H1 (cell line): ENCODE results near the gene AHRR. TPM values are rescaled to one million over a fixed set of nuclear protein-coding genes. Genes with fewer than 3 reads are reported as not detected.

Experiments used
- CTCF ChIA-PET: fragments of 300-600 bp; sonication (Branson Sonifier 250); formaldehyde crosslinking; loops from one replicate; lab custom pipeline; 2021; ENCODE audit not compliant: partially characterized antibody; lab: Charles Lee
- POLR2A ChIA-PET: fragments of 300-600 bp; sonication (Branson Sonifier 250); formaldehyde crosslinking; loops from one replicate; lab custom pipeline; 2021; ENCODE audit warnings: inconsistent platforms; ENCODE audit not compliant: partially characterized antibody; lab: Charles Lee
- DNase-seq, 2 experiments: peaks; one replicate each; pipeline versions ENCODE4 v3.0.0 to v3.0.0-alpha.2; 2010 to 2022; ENCODE audit warnings: low spot score in 2 of 2, low read depth in 1 of 2, mixed read lengths in 1 of 2
- FAIRE-seq: peaks from 2 replicates; lab custom pipeline; 2011; peaks lifted over from hg19 to GRCh38; lab: Jason Lieb, UNC
- H2AFZ ChIP-seq: 2 replicates; pipeline ENCODE4 v1.8.1; 2012; ENCODE audit warnings: low read length, inconsistent platforms
- H2AK5ac ChIP-seq: 2 replicates; pipeline ENCODE4 v1.6.1; 2013; ENCODE audit warnings: low read depth, low read length
- H2BK120ac ChIP-seq: replicated peaks from 2 replicates; pipeline ENCODE3; 2013; ENCODE audit warnings: low read depth, low read length, inconsistent platforms
- H2BK12ac ChIP-seq: 2 replicates; pipeline ENCODE4 v1.6.1; 2013; ENCODE audit warnings: low read depth, low read length
- H2BK15ac ChIP-seq: 2 replicates; pipeline ENCODE4 v1.6.1; 2013; ENCODE audit warnings: low read length
- H2BK20ac ChIP-seq: 2 replicates; pipeline ENCODE4 v1.6.1; 2013; ENCODE audit warnings: low read length
- H2BK5ac ChIP-seq: 2 replicates; pipeline ENCODE4 v1.6.1; 2013; ENCODE audit warnings: low read depth, low read length
- H3K14ac ChIP-seq: 2 replicates; pipeline ENCODE4 v1.6.1; 2013; ENCODE audit warnings: inconsistent platforms; ENCODE audit not compliant: insufficient read length
- H3K18ac ChIP-seq: 2 replicates; pipeline ENCODE4 v1.6.1; 2013; ENCODE audit warnings: low read length; ENCODE audit errors: extremely low read depth
- H3K23ac ChIP-seq: 2 replicates; pipeline ENCODE4 v1.6.1; 2013; ENCODE audit warnings: inconsistent platforms; ENCODE audit not compliant: insufficient read length
- H3K23me2 ChIP-seq: 2 replicates; pipeline ENCODE4 v1.6.1; 2013; ENCODE audit warnings: low read depth, low read length
- H3K27ac ChIP-seq: 2 replicates; pipeline ENCODE4 v1.6.1; 2011; ENCODE audit warnings: low read depth, low read length, inconsistent platforms
- H3K27me3 ChIP-seq, 4 experiments: replicated peaks in 1 of 4; 1 replicate in 1 of 4; 2 replicates in 3 of 4; pipeline versions ENCODE4 v1.6.1 to v1.8.1; 2011 to 2013; ENCODE audit warnings: low read length in 3 of 4, mild to moderate bottlenecking in 3 of 4, inconsistent platforms in 2 of 4, mixed read lengths in 2 of 4, moderate library complexity in 1 of 4; ENCODE audit not compliant: control insufficient read depth in 3 of 4, insufficient read depth in 3 of 4; ENCODE audit errors: extremely low read depth in 1 of 4
- H3K36me3 ChIP-seq, 4 experiments: 2 replicates each; pipeline versions ENCODE4 v1.6.1 to v1.8.1; 2011 to 2013; ENCODE audit warnings: mild to moderate bottlenecking in 4 of 4, low read length in 3 of 4, moderate library complexity in 2 of 4, control low read depth in 1 of 4, inconsistent platforms in 1 of 4; ENCODE audit not compliant: insufficient read depth in 4 of 4, control insufficient read depth in 2 of 4
- H3K4ac ChIP-seq: replicated peaks from 2 replicates; pipeline ENCODE3; 2013; ENCODE audit warnings: low read length, low read depth, mixed read lengths, inconsistent platforms; ENCODE audit not compliant: insufficient read length
- H3K4me1 ChIP-seq, 4 experiments: replicated peaks in 1 of 4; 1 replicate in 1 of 4; 2 replicates in 3 of 4; pipeline versions ENCODE4 v1.6.1 to v1.8.1; 2011 to 2013; ENCODE audit warnings: low read length in 3 of 4, inconsistent platforms in 2 of 4, mixed read lengths in 1 of 4; ENCODE audit not compliant: insufficient read depth in 4 of 4, control insufficient read depth in 3 of 4
- H3K4me2 ChIP-seq, 2 experiments: 2 replicates each; pipeline versions ENCODE4 v1.6.1 to v1.8.1; 2011 to 2013; ENCODE audit warnings: low read depth in 2 of 2, low read length in 2 of 2, control low read depth in 1 of 2, inconsistent platforms in 1 of 2, mild to moderate bottlenecking in 1 of 2; ENCODE audit not compliant: insufficient read depth in 1 of 2
- H3K4me3 ChIP-seq, 4 experiments: fragments of 200-600, 300-600 bp in 1 of 4; sonication (generic), shearing (Covaris generic), sonication (Bioruptor Twin) in 1 of 4; 2 replicates each; pipeline versions ENCODE4 v1.5.1 to v1.8.1; 2011 to 2016; ENCODE audit warnings: low read length in 4 of 4, low read depth in 3 of 4, control low read depth in 2 of 4, inconsistent platforms in 2 of 4, mild to moderate bottlenecking in 2 of 4, mixed read lengths in 1 of 4, moderate library complexity in 1 of 4; ENCODE audit not compliant: insufficient read depth in 2 of 4; ENCODE audit errors: extremely low read depth in 1 of 4
- H3K56ac ChIP-seq: replicated peaks from 2 replicates; pipeline ENCODE3; 2013; ENCODE audit warnings: low read depth, mild to moderate bottlenecking, mixed read lengths, low read length, inconsistent platforms; ENCODE audit not compliant: insufficient read length
- H3K79me1 ChIP-seq: 2 replicates; pipeline ENCODE4 v1.6.1; 2013; ENCODE audit warnings: low read depth, low read length, control low read depth
- H3K79me2 ChIP-seq, 2 experiments: 2 replicates each; pipeline versions ENCODE4 v1.6.1 to v1.8.1; 2012 to 2013; ENCODE audit warnings: low read length in 2 of 2, mild to moderate bottlenecking in 2 of 2, inconsistent platforms in 1 of 2; ENCODE audit not compliant: insufficient read depth in 2 of 2, control insufficient read depth in 1 of 2
- H3K9ac ChIP-seq, 4 experiments: replicated peaks in 1 of 4; 1 replicate in 1 of 4; 2 replicates in 3 of 4; pipeline versions ENCODE4 v1.6.1 to v1.8.1; 2011 to 2013; ENCODE audit warnings: low read depth in 3 of 4, low read length in 3 of 4, control low read depth in 2 of 4, mild to moderate bottlenecking in 2 of 4, moderate library complexity in 2 of 4, inconsistent platforms in 1 of 4; ENCODE audit errors: extremely low read depth in 1 of 4
- H3K9me3 ChIP-seq, 2 experiments: 2 replicates each; pipeline versions ENCODE4 v1.6.1 to v1.8.1; 2012 to 2013; ENCODE audit warnings: mild to moderate bottlenecking in 2 of 2, moderate library complexity in 2 of 2, control low read depth in 1 of 2, inconsistent platforms in 1 of 2, low read depth in 1 of 2, low read length in 1 of 2, mixed read lengths in 1 of 2; ENCODE audit not compliant: insufficient read depth in 2 of 2
- H4K20me1 ChIP-seq, 2 experiments: replicated peaks in 1 of 2; 2 replicates each; pipeline versions ENCODE3 to v1.8.1; 2011 to 2013; ENCODE audit warnings: inconsistent platforms in 2 of 2, low read length in 2 of 2, mild to moderate bottlenecking in 1 of 2; ENCODE audit not compliant: insufficient read depth in 2 of 2, control insufficient read depth in 1 of 2
- H4K5ac ChIP-seq: 2 replicates; pipeline ENCODE4 v1.6.1; 2013; ENCODE audit warnings: low read length, low read depth, mixed read lengths, inconsistent platforms; ENCODE audit not compliant: insufficient read length
- H4K8ac ChIP-seq: 2 replicates; pipeline ENCODE4 v1.8.0; 2013; ENCODE audit warnings: mild to moderate bottlenecking, moderate library complexity, low read length, inconsistent platforms; ENCODE audit not compliant: insufficient read depth; ENCODE audit errors: extremely low read depth
- H4K91ac ChIP-seq: replicated peaks from 2 replicates; pipeline ENCODE3; 2013; ENCODE audit warnings: low read length, mixed read lengths, inconsistent platforms; ENCODE audit not compliant: insufficient read length
- KDM4A ChIP-seq: IDR thresholded peaks from one replicate; pipeline ENCODE4 v1.7.1; 2012; ENCODE audit warnings: low read depth, mild to moderate bottlenecking, moderate library complexity, low read length, inconsistent platforms; ENCODE audit not compliant: severe bottlenecking
- SIX5 ChIP-seq: IDR thresholded peaks from 2 replicates; pipeline ENCODE4 v1.6.1; 2011; ENCODE audit warnings: mild to moderate bottlenecking, low read depth, low read length
- SUZ12 ChIP-seq: fragments of 200-600 bp; sonication (generic); IDR thresholded peaks from 2 replicates; pipeline ENCODE4 v1.6.1; 2012; ENCODE audit warnings: mild to moderate bottlenecking, inconsistent platforms, low read length, moderate library complexity, mixed read lengths
- WGBS, 2 experiments: shearing (Covaris generic) in 1 of 2; methylation state at CpG; one replicate each; pipeline versions ENCODE4 v1.1.6 to v1.1.7; 2013 to 2015; ENCODE audit warnings: low lambda C conversion rate in 2 of 2, mixed read lengths in 2 of 2, inconsistent platforms in 1 of 2, low coverage in 1 of 2, missing lambda C conversion rate in 1 of 2; ENCODE audit not compliant: insufficient replicate concordance in 2 of 2, insufficient coverage in 1 of 2, insufficient read length in 1 of 2; ENCODE audit errors: extremely low coverage in 1 of 2, missing lambda C conversion rate in 1 of 2; 5-methylcytosine and 5-hydroxymethylcytosine counted together
- polyA plus RNA-seq, 7 experiments: library from polyadenylated mRNA; depleted of rRNA in 3 of 7; stranded (reverse) in 5 of 7; unstranded in 2 of 7; fragments of >200 nt in 5 of 7; fragments of 200-250 nt in 2 of 7; gene quantifications; 1 replicate in 5 of 7; 2 replicates in 1 of 7; 4 replicates in 1 of 7; pipeline versions ENCODE4 v1.2.1 to v1.2.3, GENCODE V29; 2011 to 2013; ENCODE audit warnings: missing spikeins in 2 of 7, mixed read lengths in 2 of 7
- total RNA-seq: library from RNA; stranded (reverse); fragmentation: NEBNext Ultra II Directional; extraction: Animal tissue kit (Norgen Biotek cat#: 25700); gene quantifications from 2 replicates; pipeline ENCODE4 v1.2.1, GENCODE V29; 2021

The AHRR gene
- total and polyA plus RNA-seq, 2 of the 8 experiments (the other 6 are each of a cell fraction or from before 2014, with no cell fraction given) = 0.41 to 0.80 TPM

GRCh38 chr5:473551-474192, 152.2 kb downstream of the AHRR start:
- WGBS, 2 experiments = 1% methylated on average over 19 of the region's 44 CpGs; no CpG with 5 or more reads in 1 of the 2 experiments
- H3K23ac ChIP-seq = no peak overlapping the region
- no peak overlapping the region for H2BK20ac ChIP-seq
- H3K9me3 ChIP-seq = no peaks in the 10 kb centered on the region
- peak overlapping the region; percentile 44 to 98 for H3K4me2 ChIP-seq
- no peak overlapping the region for H2BK12ac ChIP-seq
- no peak overlapping the region for H3K4ac ChIP-seq
- no peaks in the 10 kb centered on the region; the same call in 1 of the 2 replicates for H3K79me1 ChIP-seq
- no peak overlapping the region; the same call in 1 of the 2 replicates for H3K18ac ChIP-seq
- 0 out of 8 replicates have a peak, but pooled peaks cover 0 to 2% (median 0%) of the 10 kb centered on the region in 4 experiments for H3K36me3 ChIP-seq
- H3K23me2 ChIP-seq = peaks cover 15% of the 10 kb centered on the region; the same call in 1 of the 2 replicates
- ChIA-PET CTCF (interaction anchor here (0.7 to 1.4 kb wide), 2 partner anchors 29 to 31 kb away, joined by 3 to 7 read pairs; no protein-coding TSS in a partner anchor), POLR2A (interaction anchor here (0.9 to 2.0 kb wide), 6 partner anchors 14 to 58 kb away, joined by 3 to 5 read pairs (median 4); no protein-coding TSS in a partner anchor)
- peaks cover 4 to 23% of the 10 kb centered on the region in 2 experiments for H4K20me1 ChIP-seq
- peak overlapping the region; percentile 63 to 76 (median 64) for H3K4me3 ChIP-seq
- H2AFZ ChIP-seq = no peak overlapping the region
- H3K27me3 ChIP-seq = peaks cover 13 to 35% (median 28%) of the 10 kb centered on the region in 4 experiments
- H2BK15ac ChIP-seq = no peak overlapping the region
- H4K5ac ChIP-seq = no peak overlapping the region
- no peak overlapping the region for H3K56ac ChIP-seq
- no peak overlapping the region for H3K9ac ChIP-seq
- peak overlapping the region; percentile 80 for H4K8ac ChIP-seq
- TF ChIP-seq SUZ12 (peak; percentile 44; the same call in 1 of the 2 replicates), SIX5 (no peak), KDM4A (peak; percentile 9)
- H3K4me1 ChIP-seq = peaks cover 0 to 11% (median 6%) of the 10 kb centered on the region in 4 experiments; a peak in 4 of 7 replicates
- DNase-seq = peak in 1 of 2 experiments; percentile 70
- H4K91ac ChIP-seq = no peak overlapping the region
- no peak overlapping the region for H3K14ac ChIP-seq
- no peak overlapping the region for H2BK120ac ChIP-seq
- H3K79me2 ChIP-seq = no peaks in the 10 kb centered on the region
- no peak overlapping the region for H3K27ac ChIP-seq
- no peak overlapping the region for H2AK5ac ChIP-seq
- no peak overlapping the region for H2BK5ac ChIP-seq
- FAIRE-seq = no peak
